PFSK-1 (cell line): ENCODE data around the gene DLL3.

Experiments
- POLR2AphosphoS5 ChIP-seq: IDR thresholded peaks from 2 replicates; pipeline ENCODE4 v1.6.1; 2012; ENCODE audit warnings: low read depth, mild to moderate bottlenecking, control low read depth, low read length, moderate library complexity
- SIN3A ChIP-seq: IDR thresholded peaks from 2 replicates; pipeline ENCODE4 v1.6.1; 2012; ENCODE audit warnings: mild to moderate bottlenecking, low read length, moderate library complexity, borderline replicate concordance; ENCODE audit not compliant: insufficient read depth
- TAF1 ChIP-seq: IDR thresholded peaks from 2 replicates; pipeline ENCODE4 v1.6.1; 2012; ENCODE audit warnings: low read length, control low read depth, borderline replicate concordance; ENCODE audit not compliant: insufficient read depth
- TF ChIP-seq, protein P1 (sequence below), 2 experiments: IDR thresholded peaks; 2 replicates each; pipeline versions ENCODE4 v1.6.1 to v1.8.0; 2011 to 2012; ENCODE audit warnings: low read depth in 2 of 2, low read length in 2 of 2, control low read depth in 1 of 2, inconsistent platforms in 1 of 2, mild to moderate bottlenecking in 1 of 2, moderate library complexity in 1 of 2; ENCODE audit not compliant: insufficient read depth in 1 of 2

DNA sequence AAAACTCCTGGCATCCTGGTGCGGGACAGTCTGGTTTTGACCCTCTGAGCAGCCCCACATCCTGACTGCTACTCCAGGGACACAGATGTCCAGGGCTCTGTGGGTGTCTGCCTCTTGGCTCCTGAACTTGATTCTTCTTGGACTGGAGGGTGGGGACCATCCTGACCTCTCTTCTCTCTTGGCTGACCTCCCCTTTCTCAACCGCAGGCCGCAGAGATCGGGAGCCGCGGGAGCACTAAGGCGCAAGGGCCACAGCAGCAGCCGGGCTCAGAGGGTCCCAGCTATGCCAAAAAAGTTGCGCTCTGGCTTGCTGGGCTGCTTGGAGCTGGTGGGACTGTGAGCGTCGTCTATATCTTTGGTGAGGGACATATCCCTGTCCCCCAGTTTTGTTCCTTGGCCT is 17.1 kb upstream of the DLL3 start:
- TF ChIP-seq TAF1 (no peak), POLR2AphosphoS5 (no peak), SIN3A (no peak)
- TF ChIP-seq, protein P1, sequence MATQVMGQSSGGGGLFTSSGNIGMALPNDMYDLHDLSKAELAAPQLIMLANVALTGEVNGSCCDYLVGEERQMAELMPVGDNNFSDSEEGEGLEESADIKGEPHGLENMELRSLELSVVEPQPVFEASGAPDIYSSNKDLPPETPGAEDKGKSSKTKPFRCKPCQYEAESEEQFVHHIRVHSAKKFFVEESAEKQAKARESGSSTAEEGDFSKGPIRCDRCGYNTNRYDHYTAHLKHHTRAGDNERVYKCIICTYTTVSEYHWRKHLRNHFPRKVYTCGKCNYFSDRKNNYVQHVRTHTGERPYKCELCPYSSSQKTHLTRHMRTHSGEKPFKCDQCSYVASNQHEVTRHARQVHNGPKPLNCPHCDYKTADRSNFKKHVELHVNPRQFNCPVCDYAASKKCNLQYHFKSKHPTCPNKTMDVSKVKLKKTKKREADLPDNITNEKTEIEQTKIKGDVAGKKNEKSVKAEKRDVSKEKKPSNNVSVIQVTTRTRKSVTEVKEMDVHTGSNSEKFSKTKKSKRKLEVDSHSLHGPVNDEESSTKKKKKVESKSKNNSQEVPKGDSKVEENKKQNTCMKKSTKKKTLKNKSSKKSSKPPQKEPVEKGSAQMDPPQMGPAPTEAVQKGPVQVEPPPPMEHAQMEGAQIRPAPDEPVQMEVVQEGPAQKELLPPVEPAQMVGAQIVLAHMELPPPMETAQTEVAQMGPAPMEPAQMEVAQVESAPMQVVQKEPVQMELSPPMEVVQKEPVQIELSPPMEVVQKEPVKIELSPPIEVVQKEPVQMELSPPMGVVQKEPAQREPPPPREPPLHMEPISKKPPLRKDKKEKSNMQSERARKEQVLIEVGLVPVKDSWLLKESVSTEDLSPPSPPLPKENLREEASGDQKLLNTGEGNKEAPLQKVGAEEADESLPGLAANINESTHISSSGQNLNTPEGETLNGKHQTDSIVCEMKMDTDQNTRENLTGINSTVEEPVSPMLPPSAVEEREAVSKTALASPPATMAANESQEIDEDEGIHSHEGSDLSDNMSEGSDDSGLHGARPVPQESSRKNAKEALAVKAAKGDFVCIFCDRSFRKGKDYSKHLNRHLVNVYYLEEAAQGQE (IDR thresholded peaks at IDR 0.05; ENCODE audit: insufficient read depth in 1 of 2, low read depth in 2 of 2, low read length in 2 of 2): no peak
